B cell (primary cell): ENCODE data around the gene WDR70. TPM values are rescaled to one million over a fixed set of nuclear protein-coding genes. Genes with fewer than 3 reads are reported as not detected.

Experiments
- ATAC-seq: fragments of 200-7000 bp; cut with Tn5 transposase; one replicate; pipeline ENCODE4 v1.10.0; 2021; ENCODE audit warnings: low read depth, mild to moderate bottlenecking, moderate number of reproducible peaks, moderate library complexity
- CTCF ChIA-PET: fragments of 350-600 bp; sonication (Branson Sonifier 250); formaldehyde crosslinking; loops from one replicate; lab custom pipeline; 2021; ENCODE audit warnings: antibody characterized with exemption, inconsistent platforms; lab: Charles Lee
- POLR2A ChIA-PET: fragments of 350-600 bp; sonication (Branson Sonifier 250); formaldehyde crosslinking; loops from one replicate; lab custom pipeline; 2021; ENCODE audit warnings: antibody characterized with exemption; lab: Charles Lee
- DNase-seq: peaks from one replicate; pipeline ENCODE4 v3.0.0; 2013
- H2AFZ ChIP-seq: 2 replicates; pipeline ENCODE4 v1.6.1; 2012; ENCODE audit warnings: mild to moderate bottlenecking, low read depth, low read length; ENCODE audit not compliant: insufficient read depth, poor library complexity, severe bottlenecking
- H3K27ac ChIP-seq, 2 donors: 1 replicate in 1 of 2; 2 replicates in 1 of 2; pipeline ENCODE4 v1.5.1; 2012 to 2013; ENCODE audit warnings: low read length in 2 of 2, mild to moderate bottlenecking in 2 of 2, moderate library complexity in 1 of 2
- H3K27me3 ChIP-seq, 4 experiments: fragments of 200-600 bp in 1 of 4; sonication (generic) in 1 of 4; replicated peaks in 1 of 4; 1 replicate in 2 of 4; 2 replicates in 2 of 4; pipeline versions ENCODE4 v1.6.1 to v1.7.0; 2013 to 2016; ENCODE audit warnings: low read length in 3 of 4, mild to moderate bottlenecking in 2 of 4, mixed read lengths in 1 of 4, moderate library complexity in 1 of 4; ENCODE audit not compliant: insufficient read depth in 4 of 4, control insufficient read depth in 3 of 4; ENCODE audit errors: control extremely low read depth in 1 of 4
- H3K36me3 ChIP-seq, 2 experiments: replicated peaks in 1 of 2; 1 replicate in 1 of 2; 2 replicates in 1 of 2; pipeline versions ENCODE4 v1.6.1 to v1.7.1; 2013; ENCODE audit warnings: low read length in 1 of 2; ENCODE audit not compliant: insufficient read depth in 2 of 2, control insufficient read depth in 1 of 2; ENCODE audit errors: control extremely low read depth in 1 of 2, extremely low read depth in 1 of 2
- H3K4me1 ChIP-seq, 2 donors: fragments of 200-600 bp in 1 of 2; sonication (generic) in 1 of 2; 1 replicate in 1 of 2; 2 replicates in 1 of 2; pipeline versions ENCODE4 v1.5.1 to v1.6.1; 2013 to 2017; ENCODE audit warnings: low read length in 2 of 2; ENCODE audit not compliant: control insufficient read depth in 2 of 2, insufficient read depth in 2 of 2
- H3K4me2 ChIP-seq: replicated peaks from 2 replicates; pipeline ENCODE3; 2012; ENCODE audit warnings: mild to moderate bottlenecking, low read depth, low read length; ENCODE audit not compliant: poor library complexity, severe bottlenecking
- H3K4me3 ChIP-seq, 5 experiments: fragments of 200-600 bp in 1 of 5; sonication (generic) in 1 of 5; 1 replicate in 3 of 5; 2 replicates in 2 of 5; pipeline versions ENCODE4 v1.5.1 to v1.7.0; 2011 to 2016; ENCODE audit warnings: low read length in 4 of 5, mild to moderate bottlenecking in 4 of 5, low read depth in 2 of 5, control low read depth in 1 of 5, moderate library complexity in 1 of 5; ENCODE audit not compliant: insufficient read depth in 1 of 5; ENCODE audit errors: control extremely low read depth in 1 of 5, extremely low read depth in 1 of 5
- H3K79me2 ChIP-seq: fragments of 200-600 bp; sonication (generic); one replicate; pipeline ENCODE4 v1.6.0; 2016; ENCODE audit warnings: low read length; ENCODE audit not compliant: control insufficient read depth, insufficient read depth
- H3K9ac ChIP-seq: fragments of 200-600 bp; sonication (generic); 2 replicates; pipeline ENCODE4 v1.6.1; 2017; ENCODE audit warnings: mild to moderate bottlenecking, low read length, moderate library complexity
- H3K9me3 ChIP-seq, 3 donors: one replicate each; pipeline versions ENCODE4 v1.6.1 to v1.7.1; 2013; ENCODE audit warnings: low read length in 2 of 3; ENCODE audit not compliant: control insufficient read depth in 2 of 3, insufficient read depth in 1 of 3; ENCODE audit errors: control extremely low read depth in 1 of 3
- H4K20me1 ChIP-seq: 2 replicates; pipeline ENCODE4 v1.6.0; 2012; ENCODE audit warnings: mild to moderate bottlenecking, low read length; ENCODE audit not compliant: insufficient read depth, control insufficient read depth, poor library complexity, severe bottlenecking
- H3K27ac Mint-ChIP-seq: one replicate; pipeline ENCODE4 v1.8.0; 2021; ENCODE audit warnings: mixed read lengths
- H3K27me3 Mint-ChIP-seq: one replicate; pipeline ENCODE4 v1.8.0; 2021; ENCODE audit warnings: mixed read lengths
- H3K4me1 Mint-ChIP-seq: one replicate; pipeline ENCODE4 v1.8.0; 2021; ENCODE audit warnings: mixed read lengths
- H3K4me3 Mint-ChIP-seq: one replicate; pipeline ENCODE4 v1.8.0; 2021; ENCODE audit warnings: mixed read lengths
- H3K9me3 Mint-ChIP-seq: one replicate; pipeline ENCODE4 v1.8.0; 2022; ENCODE audit warnings: mixed read lengths; ENCODE audit not compliant: insufficient read depth
- CTCF ChIP-seq: fragments of 200-600 bp; IDR thresholded peaks from one replicate; pipeline ENCODE4 v1.8.0; 2022; ENCODE audit warnings: antibody characterized with exemption, mild to moderate bottlenecking
- EZH2 ChIP-seq: IDR thresholded peaks from 2 replicates; pipeline ENCODE4 v1.6.1; 2012; ENCODE audit warnings: borderline replicate concordance, low read depth, mild to moderate bottlenecking, moderate library complexity, low read length; ENCODE audit not compliant: insufficient read depth, poor library complexity, severe bottlenecking
- WGBS: methylation state at CpG from one replicate; pipeline ENCODE4 v1.1.5; 2013; ENCODE audit warnings: missing lambda C conversion rate; ENCODE audit not compliant: insufficient coverage; 5-methylcytosine and 5-hydroxymethylcytosine counted together
- intact Hi-C: fragments of 100-400 bp; cut with micrococcal nuclease; formaldehyde crosslinking; loops from one replicate; pipeline ENCODE4 v1.10.0; 2022
- polyA plus RNA-seq: library from polyadenylated mRNA; depleted of rRNA; stranded (reverse); fragments of >200 nt; gene quantifications from 2 replicates; pipeline ENCODE4 v1.2.3, GENCODE V29; 2012
- total RNA-seq, 2 donors: library from RNA; stranded (reverse); fragments of 120-200 nt in 1 of 2; gene quantifications; 1 replicate in 1 of 2; 2 replicates in 1 of 2; pipeline versions ENCODE4 v1.2.3 to v1.2.4, GENCODE V29; 2013 to 2022

The WDR70 gene
- total and polyA plus RNA-seq, 2 donors (not counting 1 experiment from before 2014, with no cell fraction given): 12.8 to 46.8 TPM

- H3K4me3 ChIP-seq: no peak overlapping the region
- no peak for ATAC-seq
- no peaks in the 10 kb centered on the region for H3K36me3 ChIP-seq
- no peaks in the 10 kb centered on the region for H3K79me2 ChIP-seq
- DNase-seq: no peak
- Mint-ChIP-seq H3K27ac (no peak overlapping the region), H3K4me1 (peaks cover 4% of the 10 kb centered on the region), H3K4me3 (no peak overlapping the region), H3K27me3 (no peaks in the 10 kb centered on the region), H3K9me3 (no peaks in the 10 kb centered on the region)
- TF ChIP-seq CTCF (no peak), EZH2 (no peak)
- no peak overlapping the region for H3K9ac ChIP-seq
- H3K27me3 ChIP-seq: no peaks in the 10 kb centered on the region
- ChIA-PET CTCF (no interaction called here), POLR2A (no interaction called here)
- H2AFZ ChIP-seq: no peak overlapping the region
- whole genome bisulfite sequencing: no CpG with 5 or more reads among the region's 2 CpGs
- no peak overlapping the region for H3K27ac ChIP-seq
- no peak overlapping the region for H3K4me2 ChIP-seq
- H3K4me1 ChIP-seq: no peaks in the 10 kb centered on the region
- intact Hi-C loops: no loop called here
- H4K20me1 ChIP-seq: no peaks in the 10 kb centered on the region
- H3K9me3 ChIP-seq: no peaks in the 10 kb centered on the region
Observed at GRCh38 chr5:37661951-37662350, 282.8 kb downstream of the WDR70 start.

GRCh38 chr5:37662362-37662761 lies 283.2 kb downstream of the WDR70 start:
- Mint-ChIP-seq H3K27ac (no peak overlapping the region), H3K4me3 (no peak overlapping the region), H3K4me1 (peaks cover 4% of the 10 kb centered on the region), H3K27me3 (no peaks in the 10 kb centered on the region), H3K9me3 (no peaks in the 10 kb centered on the region)
- H3K9ac ChIP-seq: no peak overlapping the region
- no peaks in the 10 kb centered on the region for H3K36me3 ChIP-seq
- no peak overlapping the region for H3K27ac ChIP-seq
- CTCF ChIA-PET: no interaction called here
- H3K27me3 ChIP-seq: no peaks in the 10 kb centered on the region
- TF ChIP-seq CTCF (no peak), EZH2 (no peak)
- H3K4me2 ChIP-seq: no peak overlapping the region
- no peak for ATAC-seq
- no peak for DNase-seq
- H3K4me1 ChIP-seq: no peaks in the 10 kb centered on the region
- no CpG with 5 or more reads among the region's 3 CpGs for WGBS
- POLR2A ChIA-PET: no interaction called here
- H2AFZ ChIP-seq: no peak overlapping the region
- no peaks in the 10 kb centered on the region for H3K9me3 ChIP-seq
- no peaks in the 10 kb centered on the region for H3K79me2 ChIP-seq
- H3K4me3 ChIP-seq: no peak overlapping the region
- no peaks in the 10 kb centered on the region for H4K20me1 ChIP-seq
- intact Hi-C loops: no loop called here
